Activated CD4-positive, alpha-beta memory T cell treated with anti-CD3 and anti-CD28 coated beads, Interleukin-2, amount 10 ng/mL, durations not matched to agents 7 days and 5 days (primary cell): ENCODE results near the gene KCNC4. TPM values are rescaled to one million over a fixed set of nuclear protein-coding genes. Genes with fewer than 3 reads are reported as not detected.

Experiments used
- CTCF ChIA-PET: fragments of 350-600 bp; sonication (Branson Sonifier 250); formaldehyde crosslinking; loops from one replicate; lab custom pipeline; 2021; ENCODE audit warnings: antibody characterized with exemption, inconsistent platforms; lab: Charles Lee
- POLR2A ChIA-PET: fragments of 350-600 bp; sonication (Branson Sonifier 250); formaldehyde crosslinking; loops from one replicate; lab custom pipeline; 2021; ENCODE audit warnings: antibody characterized with exemption; lab: Charles Lee
- DNase-seq: peaks from one replicate; pipeline ENCODE4 v3.0.0-alpha.2; 2020
- H3K27ac Mint-ChIP-seq: one replicate; pipeline ENCODE4 v1.8.0; 2021; ENCODE audit warnings: mild to moderate bottlenecking, mixed read lengths
- H3K27me3 Mint-ChIP-seq: one replicate; pipeline ENCODE4 v1.8.0; 2021; ENCODE audit warnings: mixed read lengths
- H3K36me3 Mint-ChIP-seq: one replicate; pipeline ENCODE4 v1.8.0; 2021; ENCODE audit warnings: low read depth, mixed read lengths
- H3K4me1 Mint-ChIP-seq: one replicate; pipeline ENCODE4 v1.8.0; 2021; ENCODE audit warnings: mixed read lengths
- H3K4me3 Mint-ChIP-seq: one replicate; pipeline ENCODE4 v1.8.0; 2021; ENCODE audit warnings: mild to moderate bottlenecking, mixed read lengths
- H3K9me3 Mint-ChIP-seq: one replicate; pipeline ENCODE4 v1.8.0; 2021; ENCODE audit warnings: mixed read lengths
- total RNA-seq, 2 experiments: library from RNA; stranded (reverse); gene quantifications; one replicate each; pipeline ENCODE4 v1.2.3, GENCODE V29; 2021

The KCNC4 gene
- total RNA-seq, 2 experiments from 2014 or later = 6.8 to 8.1 TPM

DNA sequence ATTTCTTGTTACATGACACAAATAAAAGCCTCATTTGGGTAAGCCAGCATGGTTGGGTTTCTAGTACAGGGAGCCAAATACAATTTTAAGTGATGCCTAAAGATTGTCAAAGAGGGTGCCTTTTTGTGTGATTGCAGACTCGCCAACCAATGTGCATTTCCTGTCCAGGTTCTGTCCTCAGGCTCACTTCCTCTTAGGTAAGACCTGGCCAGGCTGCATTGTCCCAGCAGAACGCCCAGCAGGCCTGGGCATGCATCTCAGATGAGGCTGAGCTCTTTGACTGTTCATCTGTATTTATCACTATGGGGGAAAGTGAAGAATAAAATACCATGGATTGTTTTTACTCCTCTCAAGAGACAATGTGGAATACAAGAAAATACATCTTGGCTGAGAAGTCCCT, 49.7 kb downstream of the KCNC4 start:
- Mint-ChIP-seq H3K4me3 (no peak overlapping the region), H3K9me3 (no peaks in the 10 kb centered on the region), H3K4me1 (no peaks in the 10 kb centered on the region), H3K27me3 (peaks cover 5% of the 10 kb centered on the region), H3K27ac (no peak overlapping the region), H3K36me3 (no peaks in the 10 kb centered on the region)
- POLR2A ChIA-PET = no interaction called here
- DNase-seq = no peak
- CTCF ChIA-PET = interaction anchor here (1.4 kb wide), 1 partner anchor 52 kb away, joined by 6 read pairs; no protein-coding TSS in a partner anchor

Other genes with a start within 250 kb of the KCNC4 start
- 10 to 100 TPM; 56.5 to 57.0 TPM for gene AHCYL1, start 225.5 kb upstream of the KCNC4 start, total RNA-seq
- gene STRIP1, start 175.7 kb upstream of the KCNC4 start, total RNA-seq = 10 to 100 TPM; 34.1 to 34.7 TPM
- gene ALX3, start 139.6 kb upstream of the KCNC4 start, total RNA-seq = not detected
- not detected for gene UBL4B, start 97.9 kb upstream of the KCNC4 start, total RNA-seq
- not detected for gene SLC6A17, start 59.8 kb upstream of the KCNC4 start, total RNA-seq
- 10 to 100 TPM; 63.4 to 68.1 TPM for gene RBM15, start 129.1 kb downstream of the KCNC4 start, total RNA-seq
- gene SLC16A4, start 180.7 kb downstream of the KCNC4 start, total RNA-seq = under 1 TPM; 0.35 to 0.55 TPM
- 100 to 1,000 TPM; 127 to 128 TPM for gene LAMTOR5, start 197.4 kb downstream of the KCNC4 start, total RNA-seq
- not detected for gene PROK1, start 240.8 kb downstream of the KCNC4 start, total RNA-seq